WTC11 (cell line): ENCODE measurements around the gene NTF3.

Experiments used
- CBFB ChIP-seq: sonication (generic); formaldehyde crosslinking; IDR thresholded peaks from 2 replicates; pipeline ENCODE4 v1.8.1; 2022; ENCODE audit warnings: mild to moderate bottlenecking, low read depth, missing genetic modification reagents
- CTCF ChIP-seq: fragments of 200-600 bp; IDR thresholded peaks from 2 replicates; pipeline ENCODE4 v1.8.0; 2022; ENCODE audit warnings: antibody characterized with exemption
- FOXJ3 ChIP-seq: sonication (generic); formaldehyde crosslinking; IDR thresholded peaks from 2 replicates; pipeline ENCODE4 v1.9.0; 2021; ENCODE audit warnings: missing genetic modification reagents, mild to moderate bottlenecking, borderline replicate concordance
- FOXP1 ChIP-seq: sonication (generic); formaldehyde crosslinking; IDR thresholded peaks from 2 replicates; pipeline ENCODE4 v1.8.0; 2022; ENCODE audit warnings: missing genetic modification reagents, mild to moderate bottlenecking, moderate library complexity, borderline replicate concordance
- GABPB1 ChIP-seq: sonication (generic); formaldehyde crosslinking; IDR thresholded peaks from 2 replicates; pipeline ENCODE4 v1.8.1; 2023; ENCODE audit warnings: mild to moderate bottlenecking, missing genetic modification reagents
- MAX ChIP-seq: sonication (generic); formaldehyde crosslinking; IDR thresholded peaks from 2 replicates; pipeline ENCODE4 v1.8.0; 2022; ENCODE audit warnings: mild to moderate bottlenecking, missing genetic modification reagents
- ZNF263 ChIP-seq: sonication (generic); formaldehyde crosslinking; IDR thresholded peaks from 2 replicates; pipeline ENCODE4 v1.8.1; 2022; ENCODE audit warnings: low read depth, mild to moderate bottlenecking, moderate library complexity, missing genetic modification reagents
- TF ChIP-seq, protein P1 (sequence below): sonication (generic); formaldehyde crosslinking; IDR thresholded peaks from 2 replicates; pipeline ENCODE4 v1.8.0; 2023; ENCODE audit warnings: missing genetic modification reagents
- TF ChIP-seq, protein P2 (sequence below): sonication (generic); formaldehyde crosslinking; IDR thresholded peaks from 2 replicates; pipeline ENCODE4 v1.8.0; 2023; ENCODE audit warnings: mild to moderate bottlenecking, missing genetic modification reagents
- TF ChIP-seq, protein P3 (sequence below): sonication (generic); formaldehyde crosslinking; IDR thresholded peaks from 2 replicates; pipeline ENCODE4 v1.8.0; 2022; ENCODE audit warnings: mild to moderate bottlenecking, missing genetic modification reagents

GRCh38 chr12:5484426-5484825 is 52.5 kb downstream of the NTF3 start:
- TF ChIP-seq, protein P1, sequence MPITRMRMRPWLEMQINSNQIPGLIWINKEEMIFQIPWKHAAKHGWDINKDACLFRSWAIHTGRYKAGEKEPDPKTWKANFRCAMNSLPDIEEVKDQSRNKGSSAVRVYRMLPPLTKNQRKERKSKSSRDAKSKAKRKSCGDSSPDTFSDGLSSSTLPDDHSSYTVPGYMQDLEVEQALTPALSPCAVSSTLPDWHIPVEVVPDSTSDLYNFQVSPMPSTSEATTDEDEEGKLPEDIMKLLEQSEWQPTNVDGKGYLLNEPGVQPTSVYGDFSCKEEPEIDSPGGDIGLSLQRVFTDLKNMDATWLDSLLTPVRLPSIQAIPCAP (CRISPR knock-in tag): no peak
- TF ChIP-seq GABPB1 (CRISPR knock-in tag): no peak
- no peak for TF ChIP-seq CBFB
- no peak for TF ChIP-seq FOXJ3
- no peak for TF ChIP-seq CTCF
- no peak for TF ChIP-seq ZNF263 (CRISPR knock-in tag)
- TF ChIP-seq, protein P2, sequence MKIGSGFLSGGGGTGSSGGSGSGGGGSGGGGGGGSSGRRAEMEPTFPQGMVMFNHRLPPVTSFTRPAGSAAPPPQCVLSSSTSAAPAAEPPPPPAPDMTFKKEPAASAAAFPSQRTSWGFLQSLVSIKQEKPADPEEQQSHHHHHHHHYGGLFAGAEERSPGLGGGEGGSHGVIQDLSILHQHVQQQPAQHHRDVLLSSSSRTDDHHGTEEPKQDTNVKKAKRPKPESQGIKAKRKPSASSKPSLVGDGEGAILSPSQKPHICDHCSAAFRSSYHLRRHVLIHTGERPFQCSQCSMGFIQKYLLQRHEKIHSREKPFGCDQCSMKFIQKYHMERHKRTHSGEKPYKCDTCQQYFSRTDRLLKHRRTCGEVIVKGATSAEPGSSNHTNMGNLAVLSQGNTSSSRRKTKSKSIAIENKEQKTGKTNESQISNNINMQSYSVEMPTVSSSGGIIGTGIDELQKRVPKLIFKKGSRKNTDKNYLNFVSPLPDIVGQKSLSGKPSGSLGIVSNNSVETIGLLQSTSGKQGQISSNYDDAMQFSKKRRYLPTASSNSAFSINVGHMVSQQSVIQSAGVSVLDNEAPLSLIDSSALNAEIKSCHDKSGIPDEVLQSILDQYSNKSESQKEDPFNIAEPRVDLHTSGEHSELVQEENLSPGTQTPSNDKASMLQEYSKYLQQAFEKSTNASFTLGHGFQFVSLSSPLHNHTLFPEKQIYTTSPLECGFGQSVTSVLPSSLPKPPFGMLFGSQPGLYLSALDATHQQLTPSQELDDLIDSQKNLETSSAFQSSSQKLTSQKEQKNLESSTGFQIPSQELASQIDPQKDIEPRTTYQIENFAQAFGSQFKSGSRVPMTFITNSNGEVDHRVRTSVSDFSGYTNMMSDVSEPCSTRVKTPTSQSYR (CRISPR knock-in tag): no peak
- no peak for TF ChIP-seq FOXP1
- TF ChIP-seq, protein P3, sequence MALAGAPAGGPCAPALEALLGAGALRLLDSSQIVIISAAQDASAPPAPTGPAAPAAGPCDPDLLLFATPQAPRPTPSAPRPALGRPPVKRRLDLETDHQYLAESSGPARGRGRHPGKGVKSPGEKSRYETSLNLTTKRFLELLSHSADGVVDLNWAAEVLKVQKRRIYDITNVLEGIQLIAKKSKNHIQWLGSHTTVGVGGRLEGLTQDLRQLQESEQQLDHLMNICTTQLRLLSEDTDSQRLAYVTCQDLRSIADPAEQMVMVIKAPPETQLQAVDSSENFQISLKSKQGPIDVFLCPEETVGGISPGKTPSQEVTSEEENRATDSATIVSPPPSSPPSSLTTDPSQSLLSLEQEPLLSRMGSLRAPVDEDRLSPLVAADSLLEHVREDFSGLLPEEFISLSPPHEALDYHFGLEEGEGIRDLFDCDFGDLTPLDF (CRISPR knock-in tag): no peak
- no peak for TF ChIP-seq MAX (CRISPR knock-in tag)
